DMS79 treated with DMSO at 0.1 percent for 48 hours (cell line): ENCODE results near the gene SLC8A3.

Experiments
- DNase-seq: peaks from one replicate; lab custom pipeline; 2025; lab: John Stamatoyannopoulos, UW

The SLC8A3 gene

DNA sequence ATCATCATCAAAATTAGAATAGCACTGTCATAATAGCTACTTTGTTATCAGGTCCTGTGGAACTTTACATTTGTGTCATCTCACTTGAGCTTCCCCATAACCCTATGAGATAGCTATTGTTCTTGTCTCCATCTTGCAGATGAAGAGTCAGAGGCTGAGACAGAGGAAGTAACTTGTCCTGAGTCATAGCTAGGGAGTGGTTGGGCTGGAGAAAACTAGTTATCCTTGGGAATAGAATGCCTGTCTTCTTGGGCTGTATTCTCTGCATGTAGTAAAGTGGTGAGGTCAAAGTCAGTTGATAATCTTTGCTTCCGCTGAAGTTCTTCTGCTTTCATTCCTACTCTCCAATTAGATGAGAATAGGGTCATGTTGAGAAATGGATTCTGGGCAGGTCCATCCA is 192.5 kb downstream of the SLC8A3 start:
- DNase-seq = no peak
